HepG2 (cell line): ENCODE data around the gene LRRC73. TPM values are rescaled to one million over a fixed set of nuclear protein-coding genes. Genes with fewer than 3 reads are reported as not detected.

Experiments used
- ETS1 ChIP-seq: sonication (generic); formaldehyde crosslinking; IDR thresholded peaks from 2 replicates; pipeline ENCODE4 v1.4.0; 2020; ENCODE audit warnings: missing genetic modification reagents
- FOXJ3 ChIP-seq: sonication (generic); formaldehyde crosslinking; IDR thresholded peaks from 2 replicates; pipeline ENCODE4 v1.4.0; 2020; ENCODE audit warnings: missing genetic modification reagents, mild to moderate bottlenecking, borderline replicate concordance
- HDAC1 ChIP-seq: sonication (generic); formaldehyde crosslinking; IDR thresholded peaks from 2 replicates; pipeline ENCODE4 v1.5.1; 2020; ENCODE audit warnings: mild to moderate bottlenecking, missing genetic modification reagents
- KLF16 ChIP-seq, 2 experiments: sonication (generic) in 1 of 2; formaldehyde crosslinking in 1 of 2; IDR thresholded peaks; 2 replicates each; pipeline versions ENCODE4 v1.6.1 to v1.8.0; 2016 to 2023; ENCODE audit warnings: missing genetic modification reagents in 2 of 2, missing compliant biosample characterization in 1 of 2
- KMT2A ChIP-seq: sonication (generic); formaldehyde crosslinking; IDR thresholded peaks from 2 replicates; pipeline ENCODE4 v1.4.0; 2020; ENCODE audit warnings: missing genetic modification reagents
- NFIB ChIP-seq: sonication (generic); formaldehyde crosslinking; IDR thresholded peaks from 2 replicates; pipeline ENCODE4 v1.9.0; 2021; ENCODE audit warnings: missing genetic modification reagents, mild to moderate bottlenecking, borderline replicate concordance
- POGZ ChIP-seq: sonication (generic); formaldehyde crosslinking; IDR thresholded peaks from 2 replicates; pipeline ENCODE4 v1.4.0; 2020; ENCODE audit warnings: mild to moderate bottlenecking, missing genetic modification reagents
- REPIN1 ChIP-seq: sonication (generic); formaldehyde crosslinking; IDR thresholded peaks from 2 replicates; pipeline ENCODE4 v1.8.0; 2022; ENCODE audit warnings: missing genetic modification reagents, low read depth, mild to moderate bottlenecking, borderline replicate concordance
- RFXANK ChIP-seq: IDR thresholded peaks from 2 replicates; pipeline ENCODE4 v1.6.1; 2016
- SETDB1 ChIP-seq: sonication (generic); formaldehyde crosslinking; IDR thresholded peaks from 2 replicates; pipeline ENCODE4 v1.5.1; 2020; ENCODE audit warnings: missing genetic modification reagents, mild to moderate bottlenecking, borderline replicate concordance
- SMAD9 ChIP-seq: sonication (generic); formaldehyde crosslinking; IDR thresholded peaks from 2 replicates; pipeline ENCODE4 v1.5.1; 2020; ENCODE audit warnings: mild to moderate bottlenecking, missing genetic modification reagents
- SMARCC2 ChIP-seq: fragments of 450-650 bp; IDR thresholded peaks from 2 replicates; pipeline ENCODE4 v1.6.1; 2017; ENCODE audit warnings: antibody characterized with exemption, mild to moderate bottlenecking
- TP53 ChIP-seq: sonication (generic); formaldehyde crosslinking; conservative IDR thresholded peaks from 2 replicates; pipeline ENCODE4 v1.4.0; 2020; ENCODE audit warnings: missing genetic modification reagents
- YEATS2 ChIP-seq: sonication (generic); formaldehyde crosslinking; IDR thresholded peaks from 2 replicates; pipeline ENCODE4 v1.4.0; 2020; ENCODE audit warnings: missing genetic modification reagents, borderline replicate concordance
- ZBTB7B ChIP-seq: sonication (generic); formaldehyde crosslinking; IDR thresholded peaks from 2 replicates; pipeline ENCODE4 v1.4.0; 2020; ENCODE audit warnings: missing genetic modification reagents
- ZNF263 ChIP-seq: sonication (generic); formaldehyde crosslinking; IDR thresholded peaks from 2 replicates; pipeline ENCODE4 v1.4.0; 2020; ENCODE audit warnings: missing genetic modification reagents
- ZNF33B ChIP-seq: sonication (generic); formaldehyde crosslinking; IDR thresholded peaks from 2 replicates; pipeline ENCODE4 v1.5.1; 2020; ENCODE audit warnings: mild to moderate bottlenecking, missing genetic modification reagents
- ZNF576 ChIP-seq: sonication (generic); formaldehyde crosslinking; IDR thresholded peaks from 2 replicates; pipeline ENCODE4 v1.4.0; 2020; ENCODE audit warnings: mild to moderate bottlenecking, missing genetic modification reagents
- ZNF639 ChIP-seq: conservative IDR thresholded peaks from 2 replicates; pipeline ENCODE4 v1.6.1; 2018; ENCODE audit warnings: missing genetic modification reagents
- ZNF776 ChIP-seq: sonication (generic); formaldehyde crosslinking; IDR thresholded peaks from 2 replicates; pipeline ENCODE4 v1.4.0; 2020; ENCODE audit warnings: mild to moderate bottlenecking, missing genetic modification reagents
- ZNF883 ChIP-seq: sonication (generic); formaldehyde crosslinking; IDR thresholded peaks from 2 replicates; pipeline ENCODE4 v1.5.1; 2020; ENCODE audit warnings: mild to moderate bottlenecking, missing genetic modification reagents; ENCODE audit errors: not compliant biosample characterization
- ZSCAN21 ChIP-seq: sonication (generic); formaldehyde crosslinking; IDR thresholded peaks from 2 replicates; pipeline ENCODE4 v1.8.0; 2022; ENCODE audit warnings: mild to moderate bottlenecking, missing genetic modification reagents, moderate library complexity, borderline replicate concordance
- polyA plus RNA-seq, 8 experiments: library from polyadenylated mRNA; depleted of rRNA in 3 of 8; stranded (reverse) in 7 of 8; unstranded in 1 of 8; fragments of >200 nt; fragmentation: Illumina TruSeq in 4 of 8; extraction: Trizol in 4 of 8; gene quantifications; 2 replicates each; pipeline versions ENCODE4 v1.2.1 to v1.2.3, GENCODE V29; 2011 to 2016; ENCODE audit warnings: low read depth in 4 of 8, missing spikeins in 1 of 8, mixed read lengths in 1 of 8; ENCODE audit not compliant: insufficient read depth in 1 of 8
- total RNA-seq, 5 experiments: library from RNA; depleted of rRNA; stranded (reverse); fragments of >200 nt; fragmentation: Illumina TruSeq; extraction: Trizol; gene quantifications; 2 replicates each; pipeline ENCODE4 v1.2.3, GENCODE V29; 2016; ENCODE audit warnings: low read depth in 1 of 5
- TF ChIP-seq, protein P1 (sequence below): sonication (generic); formaldehyde crosslinking; IDR thresholded peaks from 2 replicates; pipeline ENCODE4 v1.5.0; 2020; ENCODE audit warnings: mild to moderate bottlenecking, missing genetic modification reagents

The LRRC73 gene
- total and polyA plus RNA-seq, 2 of the 13 experiments (the other 11 are each of a cell fraction or from before 2014, with no cell fraction given): 0.11 to 0.12 TPM

GRCh38 chr6:43516697-43517504, 6.8 kb upstream of the LRRC73 start, which contains the start of the genes POLR1C and YIPF3 (continued):
- TF ChIP-seq, protein P1, sequence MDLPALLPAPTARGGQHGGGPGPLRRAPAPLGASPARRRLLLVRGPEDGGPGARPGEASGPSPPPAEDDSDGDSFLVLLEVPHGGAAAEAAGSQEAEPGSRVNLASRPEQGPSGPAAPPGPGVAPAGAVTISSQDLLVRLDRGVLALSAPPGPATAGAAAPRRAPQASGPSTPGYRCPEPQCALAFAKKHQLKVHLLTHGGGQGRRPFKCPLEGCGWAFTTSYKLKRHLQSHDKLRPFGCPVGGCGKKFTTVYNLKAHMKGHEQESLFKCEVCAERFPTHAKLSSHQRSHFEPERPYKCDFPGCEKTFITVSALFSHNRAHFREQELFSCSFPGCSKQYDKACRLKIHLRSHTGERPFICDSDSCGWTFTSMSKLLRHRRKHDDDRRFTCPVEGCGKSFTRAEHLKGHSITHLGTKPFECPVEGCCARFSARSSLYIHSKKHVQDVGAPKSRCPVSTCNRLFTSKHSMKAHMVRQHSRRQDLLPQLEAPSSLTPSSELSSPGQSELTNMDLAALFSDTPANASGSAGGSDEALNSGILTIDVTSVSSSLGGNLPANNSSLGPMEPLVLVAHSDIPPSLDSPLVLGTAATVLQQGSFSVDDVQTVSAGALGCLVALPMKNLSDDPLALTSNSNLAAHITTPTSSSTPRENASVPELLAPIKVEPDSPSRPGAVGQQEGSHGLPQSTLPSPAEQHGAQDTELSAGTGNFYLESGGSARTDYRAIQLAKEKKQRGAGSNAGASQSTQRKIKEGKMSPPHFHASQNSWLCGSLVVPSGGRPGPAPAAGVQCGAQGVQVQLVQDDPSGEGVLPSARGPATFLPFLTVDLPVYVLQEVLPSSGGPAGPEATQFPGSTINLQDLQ: no peak
- TF ChIP-seq ZNF576 (CRISPR knock-in tag) (0 out of 2 replicates have a peak, but pooled peaks have one; percentile 55), YEATS2 (CRISPR knock-in tag) (peak; percentile 98), ZNF776 (CRISPR knock-in tag) (peak; percentile 70; the same call in 1 of the 2 replicates), RFXANK (CRISPR knock-in tag) (no peak), POGZ (CRISPR knock-in tag) (peak; percentile 67; the same call in 1 of the 2 replicates), NFIB (CRISPR knock-in tag) (no peak), SMAD9 (CRISPR knock-in tag) (no peak), REPIN1 (peak; percentile 82; the same call in 1 of the 2 replicates), KLF16 (CRISPR knock-in tag; IDR thresholded peaks at IDR 0.05) (peak in 1 of 2 experiments; percentile 93; a peak in 2 of 4 replicates), ZNF263 (CRISPR knock-in tag) (0 out of 2 replicates have a peak, but pooled peaks have one; percentile 31), ZNF33B (CRISPR knock-in tag) (peak; percentile 94), ZNF639 (no peak; the same call in 1 of the 2 replicates), FOXJ3 (peak; percentile 51; the same call in 1 of the 2 replicates), KMT2A (CRISPR knock-in tag) (peak; percentile 96), ETS1 (0 out of 2 replicates have a peak, but pooled peaks have one; percentile 40), ZNF883 (CRISPR knock-in tag) (peak; percentile 73), HDAC1 (CRISPR knock-in tag) (peak; percentile 94), SMARCC2 (no peak), ZSCAN21 (CRISPR knock-in tag) (peak; percentile 3; the same call in 1 of the 2 replicates), SETDB1 (no peak), TP53 (CRISPR knock-in tag) (no peak), ZBTB7B (CRISPR knock-in tag) (peak; percentile 80)
